ENCODE data around the gene CHCHD3.

Gene CHCHD3

DNA sequence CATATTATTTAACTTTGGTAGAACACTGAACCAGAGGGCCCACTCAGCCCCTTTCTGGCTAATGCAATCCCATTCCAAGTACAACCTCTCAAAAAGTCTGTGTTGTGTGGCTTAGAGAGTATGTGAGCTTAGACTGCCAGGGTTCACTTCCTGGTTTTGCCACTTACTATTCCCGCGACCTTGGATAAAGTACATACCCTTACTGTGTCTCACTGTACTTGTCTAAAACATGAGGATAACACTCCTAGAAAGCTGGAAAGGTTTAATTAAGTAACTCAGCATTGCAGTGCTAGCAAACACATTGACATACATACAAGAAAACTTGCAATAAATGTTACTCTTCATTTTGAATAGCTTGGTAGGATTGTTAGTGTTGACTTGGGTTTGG lies 215.8 kb downstream of the CHCHD3 start:
- H3K4me3 ChIP-seq (replicated peaks; ENCODE audit: low read depth, low read length), result no peak overlapping the region

DNA sequence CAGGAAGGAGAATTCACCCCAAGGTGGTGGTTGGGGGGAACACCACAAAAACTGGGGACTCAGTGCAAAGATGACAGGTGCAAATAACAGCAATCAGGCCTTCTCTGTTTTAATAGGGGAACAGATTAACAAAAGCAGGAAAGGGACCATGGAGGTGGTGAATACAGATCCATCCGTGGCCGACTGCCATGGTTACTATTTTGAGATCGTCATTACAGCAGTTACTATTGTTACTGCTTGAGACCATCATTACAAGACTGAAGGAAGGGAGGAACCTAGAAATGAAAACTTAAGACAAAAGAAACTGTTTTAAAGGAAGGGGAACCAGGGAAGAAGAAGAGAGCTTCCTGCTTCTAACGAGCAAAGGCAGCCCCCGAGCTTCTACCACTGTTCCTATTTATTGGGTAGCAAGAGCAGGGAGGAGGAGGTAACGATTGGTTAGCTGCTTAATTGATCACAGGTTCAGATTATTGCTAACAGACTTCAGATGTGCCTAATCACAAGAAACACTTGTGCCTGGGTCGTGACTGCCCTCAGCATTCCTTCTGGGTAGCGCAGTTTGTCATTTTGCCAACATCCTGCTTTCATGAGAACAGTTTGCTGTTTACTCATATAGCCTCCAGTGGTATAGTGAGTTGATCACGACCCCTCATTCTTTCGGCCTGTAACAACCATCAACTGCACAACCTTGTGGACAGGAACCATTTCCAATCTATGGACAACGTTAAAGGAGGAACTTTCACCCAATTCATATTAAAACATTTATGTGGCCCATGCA lies 216.3 kb downstream of the CHCHD3 start:
- TF ChIP-seq, protein P1, sequence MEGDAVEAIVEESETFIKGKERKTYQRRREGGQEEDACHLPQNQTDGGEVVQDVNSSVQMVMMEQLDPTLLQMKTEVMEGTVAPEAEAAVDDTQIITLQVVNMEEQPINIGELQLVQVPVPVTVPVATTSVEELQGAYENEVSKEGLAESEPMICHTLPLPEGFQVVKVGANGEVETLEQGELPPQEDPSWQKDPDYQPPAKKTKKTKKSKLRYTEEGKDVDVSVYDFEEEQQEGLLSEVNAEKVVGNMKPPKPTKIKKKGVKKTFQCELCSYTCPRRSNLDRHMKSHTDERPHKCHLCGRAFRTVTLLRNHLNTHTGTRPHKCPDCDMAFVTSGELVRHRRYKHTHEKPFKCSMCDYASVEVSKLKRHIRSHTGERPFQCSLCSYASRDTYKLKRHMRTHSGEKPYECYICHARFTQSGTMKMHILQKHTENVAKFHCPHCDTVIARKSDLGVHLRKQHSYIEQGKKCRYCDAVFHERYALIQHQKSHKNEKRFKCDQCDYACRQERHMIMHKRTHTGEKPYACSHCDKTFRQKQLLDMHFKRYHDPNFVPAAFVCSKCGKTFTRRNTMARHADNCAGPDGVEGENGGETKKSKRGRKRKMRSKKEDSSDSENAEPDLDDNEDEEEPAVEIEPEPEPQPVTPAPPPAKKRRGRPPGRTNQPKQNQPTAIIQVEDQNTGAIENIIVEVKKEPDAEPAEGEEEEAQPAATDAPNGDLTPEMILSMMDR (IDR thresholded peaks at IDR 0.05; ENCODE audit: insufficient read depth, low read length, poor library complexity, severe bottlenecking), result no peak
- Histone ChIP-seq H3K4me3 (replicated peaks; ENCODE audit: low read depth, low read length) (no peak overlapping the region), H3K27me3 (replicated peaks; ENCODE audit: control insufficient read depth, insufficient read depth, low read length) (no peaks in the 10 kb centered on the region), H3K36me3 (ENCODE audit: control insufficient read depth, insufficient read depth, low read length) (no peaks in the 10 kb centered on the region)
- DNase-seq (ENCODE audit: extremely low read depth, insufficient read length), result no peak

More for the DNA sequence above, 215.8 kb downstream of the CHCHD3 start:
- TF ChIP-seq, protein P1 (IDR thresholded peaks at IDR 0.05; ENCODE audit: insufficient read depth, low read length, poor library complexity, severe bottlenecking), result no peak
- DNase-seq (ENCODE audit: extremely low read depth, insufficient read length), result no peak
- no peaks in the 10 kb centered on the region for H3K27me3 ChIP-seq (replicated peaks; ENCODE audit: control insufficient read depth, insufficient read depth, low read length)
- H3K36me3 ChIP-seq (ENCODE audit: control insufficient read depth, insufficient read depth, low read length), result no peaks in the 10 kb centered on the region

DNA sequence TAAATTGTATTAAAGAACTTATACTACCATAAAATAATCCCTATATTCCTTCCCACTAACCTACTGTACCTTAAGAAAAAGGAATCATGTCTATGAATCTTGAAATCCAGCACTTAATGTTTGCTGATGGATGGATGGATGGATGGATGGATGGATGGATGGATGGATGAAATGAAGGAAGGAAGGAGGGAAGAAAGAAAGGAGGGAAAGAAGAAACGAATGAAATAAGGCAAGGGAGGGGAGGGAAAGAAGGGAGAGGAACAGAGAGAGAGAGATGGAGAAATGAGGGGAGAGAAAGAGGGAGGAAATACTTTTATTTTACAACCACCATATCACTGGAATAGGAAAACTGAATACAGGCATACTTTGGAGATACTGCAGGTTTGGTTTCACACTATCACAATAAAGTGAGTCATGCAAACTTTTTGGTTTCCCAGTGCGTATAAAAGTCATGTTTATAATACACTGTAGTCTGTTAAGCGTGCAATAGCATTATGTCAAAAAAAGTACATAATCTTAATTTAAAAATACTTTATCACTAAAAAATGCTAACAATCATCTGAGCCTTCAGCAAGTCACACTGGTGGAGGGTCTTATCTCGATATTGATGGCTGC lies 219.8 kb downstream of the CHCHD3 start:
- H3K36me3 ChIP-seq (ENCODE audit: control insufficient read depth, insufficient read depth, low read length), result no peaks in the 10 kb centered on the region
- no peak for DNase-seq (ENCODE audit: extremely low read depth, insufficient read length)
- TF ChIP-seq, protein P1 (IDR thresholded peaks at IDR 0.05; ENCODE audit: insufficient read depth, low read length, poor library complexity, severe bottlenecking), result no peak
- no peak overlapping the region for H3K4me3 ChIP-seq (replicated peaks; ENCODE audit: low read depth, low read length)
- no peaks in the 10 kb centered on the region for H3K27me3 ChIP-seq (replicated peaks; ENCODE audit: control insufficient read depth, insufficient read depth, low read length)

DNA sequence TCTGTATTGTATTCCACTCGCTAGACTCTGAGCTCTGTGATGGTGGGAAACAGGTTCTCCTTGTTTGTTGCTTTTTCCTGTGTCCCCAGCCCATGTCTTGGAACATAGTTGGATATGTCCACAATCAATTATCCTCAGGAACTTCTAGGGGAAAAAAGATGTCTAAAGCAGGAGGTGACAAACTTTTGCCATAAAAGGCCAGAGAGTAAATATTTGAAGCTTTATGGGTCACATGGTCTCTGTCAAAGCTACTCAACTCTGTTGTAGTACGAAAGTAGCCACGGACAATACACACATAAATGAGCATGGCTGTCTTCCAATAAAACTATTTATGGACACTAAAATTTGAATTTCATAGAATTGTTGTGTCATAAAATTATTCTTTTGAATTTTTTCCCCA lies 220.5 kb downstream of the CHCHD3 start:
- H3K36me3 ChIP-seq (ENCODE audit: control insufficient read depth, insufficient read depth, low read length), result no peaks in the 10 kb centered on the region
- TF ChIP-seq, protein P1 (IDR thresholded peaks at IDR 0.05; ENCODE audit: insufficient read depth, low read length, poor library complexity, severe bottlenecking), result no peak

DNA sequence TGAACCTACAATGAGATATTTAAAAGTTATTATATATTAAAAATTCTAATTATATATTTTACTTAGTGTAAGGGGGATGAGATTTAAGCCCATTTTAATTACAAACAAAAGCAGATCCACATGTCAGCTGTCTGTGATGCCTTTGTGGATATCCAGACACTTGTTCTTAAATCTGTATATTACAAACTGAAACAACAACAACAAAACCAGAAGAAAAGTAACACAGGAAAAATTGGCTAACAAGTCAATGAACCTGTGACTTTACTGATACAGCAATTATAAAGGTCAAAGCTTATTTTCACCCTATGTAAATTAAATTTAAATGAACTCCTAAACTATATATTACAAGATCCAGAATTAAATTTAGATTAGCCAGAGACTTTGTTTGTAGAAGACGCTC lies 222.7 kb downstream of the CHCHD3 start:
- no peaks in the 10 kb centered on the region for H3K27me3 ChIP-seq (replicated peaks; ENCODE audit: control insufficient read depth, insufficient read depth, low read length)
- no peak for DNase-seq (ENCODE audit: extremely low read depth, insufficient read length)
- TF ChIP-seq, protein P1 (IDR thresholded peaks at IDR 0.05; ENCODE audit: insufficient read depth, low read length, poor library complexity, severe bottlenecking), result no peak
- H3K4me3 ChIP-seq (replicated peaks; ENCODE audit: low read depth, low read length), result no peak overlapping the region
- H3K36me3 ChIP-seq (ENCODE audit: control insufficient read depth, insufficient read depth, low read length), result no peaks in the 10 kb centered on the region

More for the DNA sequence above, 220.5 kb downstream of the CHCHD3 start:
- H3K27me3 ChIP-seq (replicated peaks; ENCODE audit: control insufficient read depth, insufficient read depth, low read length), result no peaks in the 10 kb centered on the region
- no peak overlapping the region for H3K4me3 ChIP-seq (replicated peaks; ENCODE audit: low read depth, low read length)
- DNase-seq (ENCODE audit: extremely low read depth, insufficient read length), result no peak

All from GM06990 (cell line).